Measurements from ENCODE around the gene ADAMTS10. TPM values are rescaled to one million over a fixed set of nuclear protein-coding genes. Genes with fewer than 3 reads are reported as not detected.

Gene ADAMTS10
- total RNA-seq, 1 experiment from 2014 or later: not detected

DNA sequence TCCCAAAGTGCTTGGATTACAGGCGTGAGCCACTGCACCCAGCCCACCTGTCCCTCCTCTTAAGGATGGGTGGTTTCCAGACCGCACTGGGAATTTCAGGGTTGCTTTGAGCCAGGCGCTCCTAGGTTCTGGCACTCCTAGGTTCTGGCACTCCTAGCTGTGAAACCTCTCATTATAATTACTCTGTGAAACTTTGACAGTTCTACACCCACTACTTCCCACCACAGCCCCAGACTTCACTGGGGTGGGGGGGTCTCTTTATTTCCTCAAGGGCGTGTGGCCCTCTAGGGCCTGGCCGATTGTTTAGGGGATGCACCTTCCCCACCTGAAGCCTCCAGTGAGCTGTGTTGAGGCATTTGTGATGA is 2.3 kb upstream of the ADAMTS10 start:
- Histone ChIP-seq H3K27ac (no peak overlapping the region), H3K9me3 (replicated peaks) (no peaks in the 10 kb centered on the region)
- no peak for DNase-seq

GRCh38 chr19:8611877-8612806 is 1.6 kb upstream of the ADAMTS10 start:
- Histone ChIP-seq H3K4me3 (no peak overlapping the region), H3K36me3 (no peaks in the 10 kb centered on the region), H3K27ac (no peak overlapping the region), H3K4me1 (no peaks in the 10 kb centered on the region), H3K9me3 (replicated peaks) (no peaks in the 10 kb centered on the region), H3K27me3 (no peaks in the 10 kb centered on the region)
- no peak for DNase-seq

More for the DNA sequence above, 2.3 kb upstream of the ADAMTS10 start:
- H3K4me1 ChIP-seq: no peaks in the 10 kb centered on the region
- H3K4me3 ChIP-seq: no peak overlapping the region
- no peaks in the 10 kb centered on the region for H3K36me3 ChIP-seq
- no peaks in the 10 kb centered on the region for H3K27me3 ChIP-seq

GRCh38 chr19:8611391-8611876 is 919 bp upstream of the ADAMTS10 start:
- H3K4me1 ChIP-seq: no peaks in the 10 kb centered on the region
- no peak overlapping the region for H3K4me3 ChIP-seq
- no peak overlapping the region for H3K27ac ChIP-seq

GRCh38 chr19:8610936-8611300 is 403 bp upstream of the ADAMTS10 start:
- no peaks in the 10 kb centered on the region for H3K36me3 ChIP-seq
- H3K4me3 ChIP-seq: no peak overlapping the region
- H3K27me3 ChIP-seq: no peaks in the 10 kb centered on the region
- DNase-seq: no peak
- H3K4me1 ChIP-seq: no peaks in the 10 kb centered on the region
- no peak overlapping the region for H3K27ac ChIP-seq
- no peaks in the 10 kb centered on the region for H3K9me3 ChIP-seq (replicated peaks)

More at GRCh38 chr19:8611391-8611876, 919 bp upstream of the ADAMTS10 start:
- Histone ChIP-seq H3K9me3 (replicated peaks) (no peaks in the 10 kb centered on the region), H3K36me3 (no peaks in the 10 kb centered on the region), H3K27me3 (no peaks in the 10 kb centered on the region)
- DNase-seq: no peak

GRCh38 chr19:8609279-8610040 is 1.1 kb downstream of the ADAMTS10 start:
- no peaks in the 10 kb centered on the region for H3K4me1 ChIP-seq
- no peak for DNase-seq
- H3K36me3 ChIP-seq: no peaks in the 10 kb centered on the region
- no peaks in the 10 kb centered on the region for H3K27me3 ChIP-seq
- H3K27ac ChIP-seq: no peak overlapping the region
- no peak overlapping the region for H3K4me3 ChIP-seq
- H3K9me3 ChIP-seq (replicated peaks): no peaks in the 10 kb centered on the region

DNA sequence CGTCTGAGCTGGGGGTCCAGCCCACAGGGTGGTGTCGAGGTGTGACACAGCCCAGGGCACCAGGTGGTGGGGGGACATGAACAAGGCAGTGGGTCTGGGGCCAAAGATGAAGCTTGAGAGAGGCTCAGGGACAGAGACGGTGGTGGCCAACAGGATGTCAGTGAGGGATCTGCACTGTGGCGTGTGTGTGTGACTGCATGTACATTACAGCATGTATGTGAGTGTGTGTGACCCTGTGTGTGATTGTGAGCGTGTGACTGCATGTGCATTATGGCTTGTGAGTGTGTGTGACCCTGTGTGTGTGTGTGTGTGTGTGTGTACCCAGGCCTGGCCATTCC is 1.6 kb downstream of the ADAMTS10 start:
- Histone ChIP-seq H3K9me3 (replicated peaks) (no peaks in the 10 kb centered on the region), H3K36me3 (no peaks in the 10 kb centered on the region), H3K4me3 (no peak overlapping the region), H3K4me1 (no peaks in the 10 kb centered on the region), H3K27me3 (no peaks in the 10 kb centered on the region), H3K27ac (no peak overlapping the region)
- no peak for DNase-seq

- DNase-seq: no peak
- Histone ChIP-seq H3K4me3 (no peak overlapping the region), H3K9me3 (replicated peaks) (no peaks in the 10 kb centered on the region), H3K27ac (no peak overlapping the region), H3K27me3 (no peaks in the 10 kb centered on the region), H3K36me3 (no peaks in the 10 kb centered on the region), H3K4me1 (no peaks in the 10 kb centered on the region)
These were observed 3.1 kb downstream of the ADAMTS10 start for GRCh38 chr19:8607386-8607785.

DNA sequence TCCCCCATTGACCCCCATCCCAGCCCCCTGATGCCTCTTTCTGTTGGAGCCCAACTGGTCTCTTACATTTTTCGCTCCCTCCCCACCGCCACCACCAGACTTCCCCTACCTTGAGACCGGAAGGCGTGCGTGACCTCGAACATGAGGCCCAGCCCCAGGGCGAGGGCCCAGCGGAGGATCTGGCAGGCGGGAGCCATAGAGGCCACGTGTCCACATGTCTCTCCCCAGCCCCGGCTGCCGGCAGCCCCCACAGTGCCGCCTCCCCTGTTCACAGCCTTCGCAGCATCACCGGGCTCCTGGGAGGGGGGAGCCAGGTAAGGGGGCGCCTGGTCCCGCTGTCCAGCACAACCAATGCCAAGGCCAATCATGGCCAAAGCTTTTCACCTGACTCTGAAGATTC is 5.0 kb downstream of the ADAMTS10 start:
- Histone ChIP-seq H3K4me1 (no peaks in the 10 kb centered on the region), H3K36me3 (no peaks in the 10 kb centered on the region), H3K4me3 (no peak overlapping the region), H3K9me3 (replicated peaks) (no peaks in the 10 kb centered on the region), H3K27me3 (no peaks in the 10 kb centered on the region), H3K27ac (no peak overlapping the region)
- DNase-seq: no peak

DNA sequence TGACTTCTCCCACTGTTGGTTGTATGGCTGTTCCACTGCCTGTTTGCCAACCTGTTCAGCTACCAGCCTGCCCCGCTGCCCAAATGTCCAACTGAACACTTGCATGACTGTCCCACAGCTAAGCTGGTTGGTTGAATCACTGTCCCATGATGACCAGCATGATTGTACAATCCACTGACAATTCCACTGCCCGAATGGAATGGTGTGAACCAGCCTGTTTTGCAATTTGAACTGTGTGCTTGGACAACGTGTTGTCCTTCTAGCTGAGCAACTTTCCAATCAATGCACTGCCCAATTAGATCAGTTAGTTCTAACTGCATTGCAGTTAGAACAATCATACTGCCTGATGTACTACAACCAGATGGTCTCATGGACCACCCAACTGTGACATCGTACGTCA is 8.7 kb downstream of the ADAMTS10 start:
- Histone ChIP-seq H3K36me3 (no peaks in the 10 kb centered on the region), H3K4me3 (no peak overlapping the region), H3K27me3 (no peaks in the 10 kb centered on the region), H3K27ac (no peak overlapping the region), H3K9me3 (replicated peaks) (no peaks in the 10 kb centered on the region), H3K4me1 (no peaks in the 10 kb centered on the region)
- DNase-seq: no peak

DNA sequence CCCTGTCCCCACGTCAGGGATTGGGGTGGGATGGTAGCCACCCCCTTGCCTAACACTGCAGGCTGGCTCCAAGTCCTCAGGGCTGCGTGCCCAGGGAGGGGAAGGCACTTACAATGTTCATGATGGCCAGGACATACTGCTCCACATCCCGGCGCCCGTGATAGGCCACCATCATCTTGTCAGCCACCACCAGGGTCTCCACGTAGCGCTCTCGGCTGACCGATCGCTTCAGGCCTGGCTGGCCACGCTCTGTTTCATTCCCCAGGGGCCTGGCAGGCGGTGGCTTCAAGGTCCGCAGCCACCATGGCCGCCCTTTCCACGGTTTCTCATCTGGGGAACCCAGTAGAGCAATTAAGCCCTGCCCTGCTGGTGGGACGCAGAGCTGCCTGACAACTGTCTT is 9.7 kb downstream of the ADAMTS10 start:
- Histone ChIP-seq H3K36me3 (no peaks in the 10 kb centered on the region), H3K27ac (no peak overlapping the region), H3K27me3 (no peaks in the 10 kb centered on the region), H3K9me3 (replicated peaks) (no peaks in the 10 kb centered on the region), H3K4me1 (no peaks in the 10 kb centered on the region), H3K4me3 (no peak overlapping the region)
- no peak for DNase-seq

GRCh38 chr19:8600064-8600463 is 10.5 kb downstream of the ADAMTS10 start:
- no peaks in the 10 kb centered on the region for H3K36me3 ChIP-seq

GRCh38 chr19:8596168-8596567 is 14.3 kb downstream of the ADAMTS10 start:
- no peak for DNase-seq
- H3K4me3 ChIP-seq: no peak overlapping the region
- H3K27me3 ChIP-seq: no peaks in the 10 kb centered on the region
- H3K36me3 ChIP-seq: no peaks in the 10 kb centered on the region
- no peaks in the 10 kb centered on the region for H3K9me3 ChIP-seq (replicated peaks)
- H3K4me1 ChIP-seq: no peaks in the 10 kb centered on the region
- H3K27ac ChIP-seq: no peak overlapping the region

More at GRCh38 chr19:8600064-8600463, 10.5 kb downstream of the ADAMTS10 start:
- no peak overlapping the region for H3K27ac ChIP-seq
- H3K4me1 ChIP-seq: no peaks in the 10 kb centered on the region
- no peak overlapping the region for H3K4me3 ChIP-seq
- no peaks in the 10 kb centered on the region for H3K27me3 ChIP-seq
- no peak for DNase-seq
- no peaks in the 10 kb centered on the region for H3K9me3 ChIP-seq (replicated peaks)

GRCh38 chr19:8595651-8596050 is 14.9 kb downstream of the ADAMTS10 start:
- Histone ChIP-seq H3K4me1 (no peaks in the 10 kb centered on the region), H3K9me3 (replicated peaks) (no peaks in the 10 kb centered on the region), H3K4me3 (no peak overlapping the region), H3K27me3 (no peaks in the 10 kb centered on the region), H3K36me3 (no peaks in the 10 kb centered on the region), H3K27ac (no peak overlapping the region)
- no peak for DNase-seq

GRCh38 chr19:8593931-8594330 is 16.6 kb downstream of the ADAMTS10 start:
- H3K36me3 ChIP-seq: no peaks in the 10 kb centered on the region
- H3K27ac ChIP-seq: no peak overlapping the region
- DNase-seq: no peak
- H3K4me1 ChIP-seq: no peaks in the 10 kb centered on the region
- H3K9me3 ChIP-seq (replicated peaks): no peaks in the 10 kb centered on the region
- no peak overlapping the region for H3K4me3 ChIP-seq
- H3K27me3 ChIP-seq: no peaks in the 10 kb centered on the region

DNA sequence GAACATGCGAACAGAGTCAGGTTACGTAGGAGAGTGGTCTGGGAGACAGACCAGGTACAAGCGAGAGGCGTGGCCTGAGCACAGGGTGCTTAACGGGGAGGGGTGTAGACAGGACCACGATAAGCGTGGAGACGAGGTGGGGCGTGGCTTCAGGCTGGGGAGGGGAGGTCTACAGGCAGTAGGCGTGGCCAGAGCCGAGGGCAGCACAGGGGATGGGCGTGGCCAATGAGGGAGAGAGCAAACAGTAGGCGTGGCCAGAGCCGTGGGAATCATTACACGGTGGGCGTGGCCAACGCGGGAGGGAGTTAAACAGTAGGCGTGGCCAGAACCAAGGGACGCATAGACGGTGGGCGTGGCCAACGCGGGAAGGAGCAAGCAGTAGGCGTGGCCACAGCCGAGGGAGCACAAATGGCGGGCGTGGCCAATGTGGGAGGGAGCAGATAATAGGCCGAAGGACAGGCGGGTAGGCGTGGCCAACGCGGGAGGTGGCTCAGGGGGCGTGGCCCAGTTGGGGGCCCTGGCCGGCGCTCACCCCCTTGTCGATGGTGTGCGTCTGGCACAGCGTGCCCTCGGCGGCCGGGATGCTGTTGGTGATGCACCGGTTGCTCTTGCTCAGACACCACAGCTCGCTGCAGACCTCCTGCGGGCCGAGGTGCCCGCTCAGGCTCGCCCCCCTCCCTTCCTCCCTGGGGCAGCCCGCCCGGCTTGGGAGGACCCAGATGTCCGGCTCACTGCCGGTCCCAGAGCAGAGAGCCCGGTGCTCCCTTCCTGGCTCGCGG is 18.1 kb downstream of the ADAMTS10 start:
- no peaks in the 10 kb centered on the region for H3K27me3 ChIP-seq
- no peaks in the 10 kb centered on the region for H3K4me1 ChIP-seq
- no peaks in the 10 kb centered on the region for H3K9me3 ChIP-seq (replicated peaks)
- no peaks in the 10 kb centered on the region for H3K36me3 ChIP-seq
- no peak overlapping the region for H3K27ac ChIP-seq
- peak; percentile 16 to 24 for DNase-seq
- no peak overlapping the region for H3K4me3 ChIP-seq

Measured in SJCRH30 (cell line).